ENCODE data around the gene CARD11.

DNA sequence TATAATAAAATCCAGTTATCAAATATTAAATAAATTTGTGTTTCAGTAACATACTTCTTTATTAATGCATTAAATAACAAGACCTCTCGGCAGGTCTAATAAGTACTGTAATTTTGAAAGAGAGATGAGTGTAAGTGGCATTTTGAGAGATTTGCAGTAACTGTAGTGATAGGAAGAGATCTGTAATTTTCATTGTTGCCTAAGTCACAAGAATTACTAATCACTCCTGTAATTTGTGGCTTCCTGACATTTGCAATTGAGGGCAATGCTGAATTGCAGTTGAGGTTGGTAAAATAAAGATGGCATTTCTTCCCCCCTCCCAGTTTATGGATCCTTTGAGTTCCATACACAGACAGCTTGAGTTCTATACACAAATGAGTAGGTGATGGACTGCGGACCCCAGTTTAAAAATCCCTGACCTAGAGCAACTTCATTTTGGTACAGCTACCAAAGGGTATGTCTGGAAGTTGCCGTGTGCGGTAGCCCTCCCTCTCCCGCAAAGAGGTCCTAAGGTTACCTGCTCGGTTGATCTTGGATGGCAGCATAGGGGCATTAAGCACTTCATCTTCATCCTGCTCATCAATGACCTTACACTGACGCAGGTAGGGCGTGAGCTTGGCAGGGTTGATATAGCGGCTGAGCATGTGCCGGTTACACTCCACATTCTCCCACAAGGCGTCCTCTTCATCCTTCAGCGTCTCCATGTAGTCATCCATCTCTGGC, 96.4 kb downstream of the CARD11 start:
- TF ChIP-seq EZH2phosphoT487 (IDR thresholded peaks at IDR 0.05; ENCODE audit: borderline replicate concordance) (no peak), CTCF (IDR thresholded peaks at IDR 0.05 in 2 of 3, conservative IDR thresholded peaks at IDR 0.05 in 1 of 3; ENCODE audit: borderline replicate concordance in 1 of 3, insufficient read depth in 1 of 3, low read depth in 2 of 3, low read length in 2 of 3) (no peak), EZH2 (IDR thresholded peaks at IDR 0.05) (no peak), ZBTB33 (IDR thresholded peaks at IDR 0.05; ENCODE audit: extremely low read depth, insufficient replicate concordance, low read length) (no peak)
